HAP-1 (cell line): ENCODE data around the gene STXBP5.
A peak's percentile ranks its signal among the peaks of the same experiment; 100 is the strongest.

Experiments
- DNase-seq, 2 experiments: peaks; one replicate each; pipeline ENCODE4 v3.0.0-alpha.2; 2016 to 2020; ENCODE audit warnings: low spot score in 2 of 2
- H3K27me3 ChIP-seq: fragments of 250-450 bp; sonication (Bioruptor Pico); 2 replicates; pipeline ENCODE4 v1.5.1; 2020; ENCODE audit warnings: low read depth, mild to moderate bottlenecking, moderate library complexity
- H3K36me3 ChIP-seq: fragments of 250-450 bp; sonication (Bioruptor Pico); replicated peaks from 2 replicates; pipeline ENCODE4 v1.5.1; 2020; ENCODE audit warnings: mild to moderate bottlenecking
- H3K4me1 ChIP-seq: fragments of 250-450 bp; sonication (Bioruptor Pico); 2 replicates; pipeline ENCODE4 v1.5.1; 2020; ENCODE audit warnings: mild to moderate bottlenecking
- H3K4me3 ChIP-seq: fragments of 250-450 bp; sonication (Bioruptor Pico); 2 replicates; pipeline ENCODE4 v1.5.1; 2020; ENCODE audit warnings: mild to moderate bottlenecking, moderate library complexity
- H3K9me3 ChIP-seq: fragments of 250-450 bp; sonication (Bioruptor Pico); 2 replicates; pipeline ENCODE4 v1.5.1; 2020; ENCODE audit warnings: mild to moderate bottlenecking, moderate library complexity
- in situ Hi-C: fragments of 300-500 bp; cut with MboI; formaldehyde crosslinking; loops from 3 replicates; pipeline ENCODE4 v1.14.3; 2020; ENCODE audit warnings: low sequenced_read_pairs, inconsistent platforms, mixed read lengths

The STXBP5 gene

GRCh38 chr6:147209762-147210449, 5.7 kb downstream of the STXBP5 start:
- no peak for DNase-seq
- H3K4me3 ChIP-seq, result no peak overlapping the region
- H3K9me3 ChIP-seq, result no peaks in the 10 kb centered on the region
- in situ Hi-C loops, result no loop called here
- no peaks in the 10 kb centered on the region for H3K27me3 ChIP-seq
- H3K36me3 ChIP-seq, result no peaks in the 10 kb centered on the region; the same call in 1 of the 2 replicates
- peaks cover 19% of the 10 kb centered on the region for H3K4me1 ChIP-seq

- Histone ChIP-seq H3K4me1 (peaks cover 18% of the 10 kb centered on the region), H3K27me3 (no peaks in the 10 kb centered on the region), H3K36me3 (no peaks in the 10 kb centered on the region; the same call in 1 of the 2 replicates), H3K4me3 (no peak overlapping the region), H3K9me3 (no peaks in the 10 kb centered on the region)
- in situ Hi-C loops, result no loop called here
- no peak for DNase-seq
Measured at GRCh38 chr6:147211349-147211748, 7.1 kb downstream of the STXBP5 start.

- Histone ChIP-seq H3K4me1 (peaks cover 22% of the 10 kb centered on the region), H3K27me3 (no peaks in the 10 kb centered on the region), H3K4me3 (no peak overlapping the region), H3K9me3 (no peaks in the 10 kb centered on the region), H3K36me3 (no peaks in the 10 kb centered on the region; the same call in 1 of the 2 replicates)
- in situ Hi-C loops, result no loop called here
- no peak for DNase-seq
Measured at GRCh38 chr6:147211831-147212230, 7.6 kb downstream of the STXBP5 start.

GRCh38 chr6:147212622-147213021, 8.4 kb downstream of the STXBP5 start:
- DNase-seq, result no peak
- H3K4me3 ChIP-seq, result no peak overlapping the region
- in situ Hi-C loops, result no loop called here
- H3K4me1 ChIP-seq, result peaks cover 23% of the 10 kb centered on the region
- H3K27me3 ChIP-seq, result no peaks in the 10 kb centered on the region
- H3K36me3 ChIP-seq, result no peaks in the 10 kb centered on the region; the same call in 1 of the 2 replicates
- H3K9me3 ChIP-seq, result no peaks in the 10 kb centered on the region

- DNase-seq, result no peak
- Histone ChIP-seq H3K9me3 (no peaks in the 10 kb centered on the region), H3K27me3 (no peaks in the 10 kb centered on the region), H3K36me3 (no peaks in the 10 kb centered on the region; the same call in 1 of the 2 replicates), H3K4me3 (no peak overlapping the region), H3K4me1 (peaks cover 13% of the 10 kb centered on the region)
- in situ Hi-C loops, result no loop called here
Measured at GRCh38 chr6:147213772-147214171, 9.6 kb downstream of the STXBP5 start.

- Histone ChIP-seq H3K36me3 (no peaks in the 10 kb centered on the region; the same call in 1 of the 2 replicates), H3K27me3 (no peaks in the 10 kb centered on the region), H3K4me1 (peaks cover 15% of the 10 kb centered on the region), H3K9me3 (no peaks in the 10 kb centered on the region), H3K4me3 (no peak overlapping the region)
- in situ Hi-C loops, result no loop called here
- no peak for DNase-seq
Measured at GRCh38 chr6:147214248-147215227, 10.3 kb downstream of the STXBP5 start.

GRCh38 chr6:147216915-147217314, 12.7 kb downstream of the STXBP5 start:
- peaks cover 18% of the 10 kb centered on the region for H3K4me1 ChIP-seq
- no peaks in the 10 kb centered on the region; the same call in none of the 2 replicates for H3K36me3 ChIP-seq
- no peaks in the 10 kb centered on the region for H3K27me3 ChIP-seq
- no peak overlapping the region for H3K4me3 ChIP-seq
- in situ Hi-C loops, result no loop called here
- no peaks in the 10 kb centered on the region for H3K9me3 ChIP-seq
- peak; percentile 56 to 86 for DNase-seq

GRCh38 chr6:147217840-147218404, 13.7 kb downstream of the STXBP5 start:
- no peak overlapping the region for H3K4me3 ChIP-seq
- no peaks in the 10 kb centered on the region; the same call in none of the 2 replicates for H3K36me3 ChIP-seq
- no peaks in the 10 kb centered on the region for H3K9me3 ChIP-seq
- peaks cover 25% of the 10 kb centered on the region for H3K4me1 ChIP-seq
- in situ Hi-C loops, result no loop called here
- DNase-seq, result no peak
- no peaks in the 10 kb centered on the region for H3K27me3 ChIP-seq

GRCh38 chr6:147218797-147219196, 14.6 kb downstream of the STXBP5 start:
- no peaks in the 10 kb centered on the region for H3K27me3 ChIP-seq
- no peaks in the 10 kb centered on the region; the same call in none of the 2 replicates for H3K36me3 ChIP-seq
- no peaks in the 10 kb centered on the region for H3K9me3 ChIP-seq
- in situ Hi-C loops, result no loop called here
- peaks cover 25% of the 10 kb centered on the region for H3K4me1 ChIP-seq
- no peak for DNase-seq
- no peak overlapping the region for H3K4me3 ChIP-seq

GRCh38 chr6:147219463-147219862, 15.2 kb downstream of the STXBP5 start:
- in situ Hi-C loops, result no loop called here
- no peaks in the 10 kb centered on the region for H3K9me3 ChIP-seq
- no peaks in the 10 kb centered on the region; the same call in none of the 2 replicates for H3K36me3 ChIP-seq
- H3K4me1 ChIP-seq, result peaks cover 25% of the 10 kb centered on the region
- no peaks in the 10 kb centered on the region for H3K27me3 ChIP-seq
- H3K4me3 ChIP-seq, result no peak overlapping the region
- DNase-seq, result no peak

GRCh38 chr6:147220345-147220744, 16.1 kb downstream of the STXBP5 start:
- Histone ChIP-seq H3K9me3 (no peaks in the 10 kb centered on the region), H3K4me3 (no peak overlapping the region), H3K27me3 (no peaks in the 10 kb centered on the region), H3K4me1 (peaks cover 25% of the 10 kb centered on the region), H3K36me3 (no peaks in the 10 kb centered on the region; the same call in none of the 2 replicates)
- DNase-seq, result no peak
- in situ Hi-C loops, result no loop called here

GRCh38 chr6:147221739-147222138, 17.5 kb downstream of the STXBP5 start:
- in situ Hi-C loops, result no loop called here
- H3K27me3 ChIP-seq, result no peaks in the 10 kb centered on the region
- no peaks in the 10 kb centered on the region for H3K9me3 ChIP-seq
- no peak for DNase-seq
- no peaks in the 10 kb centered on the region; the same call in none of the 2 replicates for H3K36me3 ChIP-seq
- H3K4me3 ChIP-seq, result no peak overlapping the region
- peaks cover 19% of the 10 kb centered on the region for H3K4me1 ChIP-seq

- H3K27me3 ChIP-seq, result no peaks in the 10 kb centered on the region
- no peaks in the 10 kb centered on the region; the same call in none of the 2 replicates for H3K36me3 ChIP-seq
- no peak overlapping the region for H3K4me3 ChIP-seq
- DNase-seq, result no peak
- peaks cover 16% of the 10 kb centered on the region for H3K4me1 ChIP-seq
- in situ Hi-C loops, result no loop called here
- no peaks in the 10 kb centered on the region for H3K9me3 ChIP-seq
Measured at GRCh38 chr6:147222160-147222838, 18.1 kb downstream of the STXBP5 start.
